OCI-LY3 (cell line): ENCODE results near the gene EXO5.

Experiments
- H2AFZ ChIP-seq: fragments of 200-600, 300-600 bp; shearing (Covaris generic); 2 replicates; pipeline ENCODE4 v1.6.0; 2014; ENCODE audit warnings: antibody characterized with exemption, low read depth, low read length
- H3K27ac ChIP-seq: fragments of 200-600, 300-600 bp; sonication (generic); 2 replicates; pipeline ENCODE4 v1.5.1; 2014; ENCODE audit warnings: mild to moderate bottlenecking, low read length, moderate library complexity, mixed read lengths
- H3K27me3 ChIP-seq: fragments of 200-600, 300-600 bp; sonication (generic); 2 replicates; pipeline ENCODE4 v1.6.1; 2014; ENCODE audit warnings: low read depth, low read length, mixed read lengths
- H3K36me3 ChIP-seq: fragments of 200-600, 300-600 bp; sonication (generic); replicated peaks from 2 replicates; pipeline ENCODE3; 2014; ENCODE audit warnings: low read depth, low read length, mixed read lengths
- H3K4me1 ChIP-seq: fragments of 300-600, 200-600 bp; sonication (generic); 2 replicates; pipeline ENCODE4 v1.6.1; 2014; ENCODE audit warnings: low read length, mixed read lengths
- H3K4me2 ChIP-seq: fragments of 200-600, 300-600 bp; sonication (generic); 2 replicates; pipeline ENCODE4 v1.6.1; 2014; ENCODE audit warnings: low read length, mixed read lengths
- H3K4me3 ChIP-seq: fragments of 300-600, 200-600 bp; sonication (generic); 2 replicates; pipeline ENCODE4 v1.5.1; 2014; ENCODE audit warnings: antibody characterized with exemption, mild to moderate bottlenecking, low read length, moderate library complexity
- H3K79me2 ChIP-seq: fragments of 300-600, 200-600 bp; shearing (Covaris generic); 2 replicates; pipeline ENCODE4 v1.6.1; 2014; ENCODE audit warnings: mild to moderate bottlenecking, low read length, mixed read lengths
- H3K9ac ChIP-seq: fragments of 300-600, 200-600 bp; shearing (Covaris generic); 2 replicates; pipeline ENCODE4 v1.6.0; 2014; ENCODE audit warnings: mild to moderate bottlenecking, low read length, moderate library complexity
- H3K9me3 ChIP-seq: fragments of 200-600, 300-600 bp; shearing (Covaris generic); 2 replicates; pipeline ENCODE4 v1.6.1; 2014; ENCODE audit warnings: low read length, mixed read lengths; ENCODE audit not compliant: insufficient read depth
- H4K20me1 ChIP-seq: fragments of 200-600, 300-600 bp; sonication (generic); 2 replicates; pipeline ENCODE4 v1.6.1; 2016; ENCODE audit warnings: low read length, mixed read lengths; ENCODE audit not compliant: insufficient read depth
- EZH2phosphoT487 ChIP-seq: fragments of 200-600 bp; shearing (Covaris generic); IDR thresholded peaks from 2 replicates; pipeline ENCODE4 v1.6.1; 2018; ENCODE audit warnings: antibody characterized with exemption, mixed run types, low read depth
- TF ChIP-seq, protein P1 (sequence below): fragments of 200-600, 300-600 bp; sonication (generic); IDR thresholded peaks from 2 replicates; pipeline ENCODE4 v1.5.1; 2014; ENCODE audit warnings: antibody characterized with exemption, low read length, low read depth

The EXO5 gene, protein sequence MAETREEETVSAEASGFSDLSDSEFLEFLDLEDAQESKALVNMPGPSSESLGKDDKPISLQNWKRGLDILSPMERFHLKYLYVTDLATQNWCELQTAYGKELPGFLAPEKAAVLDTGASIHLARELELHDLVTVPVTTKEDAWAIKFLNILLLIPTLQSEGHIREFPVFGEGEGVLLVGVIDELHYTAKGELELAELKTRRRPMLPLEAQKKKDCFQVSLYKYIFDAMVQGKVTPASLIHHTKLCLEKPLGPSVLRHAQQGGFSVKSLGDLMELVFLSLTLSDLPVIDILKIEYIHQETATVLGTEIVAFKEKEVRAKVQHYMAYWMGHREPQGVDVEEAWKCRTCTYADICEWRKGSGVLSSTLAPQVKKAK

DNA sequence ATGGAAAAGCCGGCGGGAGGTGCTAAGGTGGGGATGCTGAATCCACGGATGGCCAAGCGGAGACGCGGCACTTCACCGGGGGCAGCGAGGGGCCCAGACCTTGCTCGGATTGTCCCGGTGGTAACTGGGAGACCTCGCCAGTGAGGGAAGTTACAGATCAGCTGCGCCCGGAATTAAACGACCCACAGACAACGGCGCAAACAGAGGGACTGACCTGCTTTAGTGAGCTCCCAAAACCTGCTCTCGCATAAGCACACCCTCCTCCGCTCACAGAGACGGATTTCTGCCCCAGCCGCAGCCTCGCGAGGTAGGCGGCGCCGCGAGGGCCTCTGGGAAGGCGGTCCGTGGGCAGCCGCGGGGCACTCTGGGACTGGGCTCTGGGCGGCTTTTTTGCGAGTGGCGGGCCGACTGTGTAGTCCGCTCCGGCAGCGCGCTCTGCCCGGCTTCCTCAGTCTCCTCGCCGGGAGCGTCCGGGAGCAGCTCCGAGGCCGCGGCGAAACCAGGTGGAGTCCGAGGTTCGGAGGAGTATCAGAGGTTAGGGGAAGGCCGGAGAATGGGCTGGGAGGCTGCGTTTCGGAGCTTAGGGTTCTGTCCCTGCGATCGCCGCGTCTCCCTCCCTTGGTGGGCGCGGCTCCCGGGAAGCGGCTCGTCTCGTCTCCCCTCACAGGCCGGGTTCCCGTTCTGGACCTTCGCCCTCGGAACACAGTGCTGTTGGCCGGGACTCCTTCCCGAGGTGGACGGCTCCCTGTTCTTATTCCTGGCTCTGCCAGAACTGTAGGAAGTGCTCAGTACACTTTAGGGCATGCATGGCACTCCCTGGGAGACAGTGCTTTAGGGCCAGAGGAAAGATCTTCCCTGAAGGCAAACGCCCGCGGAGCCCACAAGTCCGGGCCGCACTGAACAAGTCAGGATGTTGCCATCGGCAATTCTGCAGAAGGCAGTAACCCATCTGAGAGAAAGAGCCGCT is at the start of gene EXO5:
TSS of gene EXO5 (plus strand) at position 393 of the 967 bp plus-strand sequence. CDS start 5,778 bp downstream, outside the sequence.
- H3K79me2 ChIP-seq, result no peaks in the 10 kb centered on the region
- no peaks in the 10 kb centered on the region for H3K36me3 ChIP-seq
- H3K4me3 ChIP-seq, result no peak within 1 kb of the TSS
- no peaks in the 10 kb centered on the region for H3K9me3 ChIP-seq
- no peak within 1 kb of the TSS for H3K4me2 ChIP-seq
- no peaks in the 10 kb centered on the region for H3K4me1 ChIP-seq
- H3K27ac ChIP-seq, result no peak within 1 kb of the TSS
- H3K27me3 ChIP-seq, result no peaks in the 10 kb centered on the region
- TF ChIP-seq EZH2phosphoT487, result no peak
- TF ChIP-seq, protein P1, sequence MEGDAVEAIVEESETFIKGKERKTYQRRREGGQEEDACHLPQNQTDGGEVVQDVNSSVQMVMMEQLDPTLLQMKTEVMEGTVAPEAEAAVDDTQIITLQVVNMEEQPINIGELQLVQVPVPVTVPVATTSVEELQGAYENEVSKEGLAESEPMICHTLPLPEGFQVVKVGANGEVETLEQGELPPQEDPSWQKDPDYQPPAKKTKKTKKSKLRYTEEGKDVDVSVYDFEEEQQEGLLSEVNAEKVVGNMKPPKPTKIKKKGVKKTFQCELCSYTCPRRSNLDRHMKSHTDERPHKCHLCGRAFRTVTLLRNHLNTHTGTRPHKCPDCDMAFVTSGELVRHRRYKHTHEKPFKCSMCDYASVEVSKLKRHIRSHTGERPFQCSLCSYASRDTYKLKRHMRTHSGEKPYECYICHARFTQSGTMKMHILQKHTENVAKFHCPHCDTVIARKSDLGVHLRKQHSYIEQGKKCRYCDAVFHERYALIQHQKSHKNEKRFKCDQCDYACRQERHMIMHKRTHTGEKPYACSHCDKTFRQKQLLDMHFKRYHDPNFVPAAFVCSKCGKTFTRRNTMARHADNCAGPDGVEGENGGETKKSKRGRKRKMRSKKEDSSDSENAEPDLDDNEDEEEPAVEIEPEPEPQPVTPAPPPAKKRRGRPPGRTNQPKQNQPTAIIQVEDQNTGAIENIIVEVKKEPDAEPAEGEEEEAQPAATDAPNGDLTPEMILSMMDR, result no peak
- no peaks in the 10 kb centered on the region for H4K20me1 ChIP-seq
- H2AFZ ChIP-seq, result no peak within 1 kb of the TSS
- no peak within 1 kb of the TSS for H3K9ac ChIP-seq

DNA sequence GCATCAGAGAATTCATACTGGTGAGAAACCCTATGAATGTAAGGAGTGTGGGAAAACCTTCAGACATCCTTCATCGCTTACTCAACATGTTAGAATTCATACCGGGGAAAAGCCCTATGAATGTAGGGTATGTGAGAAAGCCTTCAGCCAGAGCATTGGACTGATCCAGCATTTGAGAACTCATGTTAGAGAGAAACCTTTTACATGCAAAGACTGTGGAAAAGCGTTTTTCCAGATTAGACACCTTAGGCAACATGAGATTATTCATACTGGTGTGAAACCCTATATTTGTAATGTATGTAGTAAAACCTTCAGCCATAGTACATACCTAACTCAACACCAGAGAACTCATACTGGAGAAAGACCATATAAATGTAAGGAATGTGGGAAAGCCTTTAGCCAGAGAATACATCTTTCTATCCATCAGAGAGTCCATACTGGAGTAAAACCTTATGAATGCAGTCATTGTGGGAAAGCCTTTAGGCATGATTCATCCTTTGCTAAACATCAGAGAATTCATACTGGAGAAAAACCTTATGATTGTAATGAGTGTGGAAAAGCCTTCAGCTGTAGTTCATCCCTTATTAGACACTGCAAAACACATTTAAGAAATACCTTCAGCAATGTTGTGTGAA is 45.5 kb upstream of the EXO5 start:
- Histone ChIP-seq H3K27ac (no peak overlapping the region), H3K79me2 (no peaks in the 10 kb centered on the region), H2AFZ (no peak overlapping the region), H3K9me3 (peaks cover 56% of the 10 kb centered on the region), H3K36me3 (peaks cover 69% of the 10 kb centered on the region), H3K4me1 (no peaks in the 10 kb centered on the region), H4K20me1 (no peaks in the 10 kb centered on the region), H3K27me3 (no peaks in the 10 kb centered on the region), H3K9ac (no peak overlapping the region), H3K4me2 (no peak overlapping the region), H3K4me3 (no peak overlapping the region)
- TF ChIP-seq, protein P1, result no peak
- no peak for TF ChIP-seq EZH2phosphoT487

DNA sequence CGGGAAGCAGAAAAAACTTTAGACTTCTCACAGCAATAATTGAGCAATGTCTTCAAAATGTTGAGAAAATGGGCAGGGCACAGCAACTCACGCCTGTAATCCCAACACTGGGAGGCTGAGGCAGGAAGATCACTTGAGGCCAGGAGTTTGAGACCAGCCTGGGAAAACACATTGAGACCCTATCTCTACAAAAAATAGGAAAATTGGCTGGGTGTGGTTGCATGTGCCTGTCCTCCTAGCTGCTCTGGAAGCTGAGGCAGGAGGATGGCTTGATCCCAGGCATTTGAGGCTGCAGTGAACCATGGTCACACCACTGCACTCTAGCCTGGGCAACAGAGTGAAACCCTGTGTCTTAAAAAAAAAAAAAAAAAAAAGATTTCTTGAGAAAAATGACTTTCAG is 39.2 kb upstream of the EXO5 start:
- no peak for TF ChIP-seq EZH2phosphoT487
- TF ChIP-seq, protein P1, result no peak
- Histone ChIP-seq H3K4me2 (no peak overlapping the region), H4K20me1 (no peaks in the 10 kb centered on the region), H3K79me2 (no peaks in the 10 kb centered on the region), H2AFZ (no peak overlapping the region), H3K9me3 (peaks cover 28% of the 10 kb centered on the region; the same call in 1 of the 2 replicates), H3K27me3 (no peaks in the 10 kb centered on the region), H3K4me3 (no peak overlapping the region), H3K36me3 (peaks cover 44% of the 10 kb centered on the region), H3K4me1 (no peaks in the 10 kb centered on the region), H3K9ac (no peak overlapping the region), H3K27ac (no peak overlapping the region)
